Urinary bladder (tissue), 4 donors: ENCODE data around the gene MINDY2. TPM values are rescaled to one million over a fixed set of nuclear protein-coding genes. Genes with fewer than 3 reads are reported as not detected.

ENCODE experiments used
- DNase-seq: peaks from one replicate; pipeline ENCODE4 v3.0.0-alpha.2; 2015; ENCODE audit errors: extremely low spot score
- H3K27ac ChIP-seq: one replicate; pipeline ENCODE4 v1.5.1; 2013; ENCODE audit warnings: low read depth, mild to moderate bottlenecking, moderate library complexity
- H3K36me3 ChIP-seq: one replicate; pipeline ENCODE4 v1.6.1; 2013; ENCODE audit warnings: mild to moderate bottlenecking, moderate library complexity; ENCODE audit not compliant: insufficient read depth
- H3K4me1 ChIP-seq: one replicate; pipeline ENCODE4 v1.6.1; 2013; ENCODE audit warnings: mild to moderate bottlenecking, moderate library complexity; ENCODE audit not compliant: insufficient read depth
- H3K4me3 ChIP-seq: one replicate; pipeline ENCODE4 v1.5.1; 2013; ENCODE audit warnings: low read depth, low read length
- WGBS: extraction: QIAGEN DNeasy Blood & Tissue Kit; methylation state at CpG from one replicate; pipeline ENCODE4 v1.1.7; 2013; 5-methylcytosine and 5-hydroxymethylcytosine counted together
- polyA plus RNA-seq: library from polyadenylated mRNA; stranded (reverse); fragments of 200-250 nt; gene quantifications from one replicate; pipeline ENCODE4 v1.2.3, GENCODE V29; 2013
- small RNA-seq: library from RNA; depleted of rRNA; stranded (forward); fragments of <200 nt; gene quantifications from one replicate; pipeline ENCODE3, GENCODE V24; 2014
- total RNA-seq: library from RNA; depleted of rRNA; stranded (reverse); fragments of >200 nt; gene quantifications from one replicate; pipeline ENCODE4 v1.2.3, GENCODE V29; 2014
- donor health status: healthy with polysubstance abuse.
- donor health status: healthy.

Gene MINDY2
- total and polyA plus RNA-seq, 2 donors = 7.5 to 62.1 TPM

DNA sequence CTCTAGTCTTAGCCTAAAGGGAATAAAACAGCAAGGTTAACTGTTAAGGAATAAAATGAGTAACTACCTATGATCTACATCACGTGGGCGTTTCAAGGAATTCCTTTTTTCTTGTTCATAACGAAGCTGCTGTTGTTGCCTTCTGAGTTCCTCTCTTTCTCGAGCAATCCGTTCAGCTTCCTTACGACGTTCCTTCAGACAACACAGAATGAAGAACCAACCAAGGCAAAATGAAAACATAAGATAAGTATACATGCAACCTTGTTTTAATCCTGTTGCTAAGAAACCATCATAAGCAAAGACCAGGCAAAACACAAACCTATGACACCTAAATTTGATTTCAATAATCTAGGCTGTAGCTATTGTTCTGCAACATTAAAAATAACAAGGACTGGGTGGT lies 118.3 kb downstream of the MINDY2 start:
- 88% methylated on average over 7 of the region's 7 CpGs for WGBS
- no peak for DNase-seq
- Histone ChIP-seq H3K4me3 (no peak overlapping the region), H3K27ac (no peak overlapping the region), H3K36me3 (peaks cover 21% of the 10 kb centered on the region), H3K4me1 (no peaks in the 10 kb centered on the region)

DNA sequence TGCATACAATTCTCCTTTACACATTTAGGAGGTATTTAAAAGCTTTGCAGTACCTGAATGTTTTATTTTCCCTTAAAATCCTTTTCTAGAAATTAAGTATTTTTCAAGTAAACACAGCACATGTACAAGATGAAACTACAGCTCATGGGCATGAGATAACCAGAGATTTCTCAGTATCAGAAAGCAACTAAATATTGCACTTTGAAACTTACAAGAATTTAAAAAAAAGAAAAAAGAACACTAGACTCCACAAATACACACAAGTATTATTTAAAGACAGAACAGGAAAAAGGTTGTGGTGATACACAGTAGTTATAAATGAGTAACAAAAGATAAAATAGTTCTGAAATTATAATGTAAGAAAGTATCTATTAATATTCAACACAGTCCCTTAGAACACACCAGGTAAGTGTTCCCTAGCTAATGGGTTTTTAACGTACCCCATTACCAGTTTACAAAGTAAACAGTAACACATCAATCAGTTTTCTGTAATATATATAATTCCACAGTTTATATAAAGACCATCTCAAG lies 127.1 kb downstream of the MINDY2 start:
- 87% methylated on average over 1 of the region's 1 CpG for WGBS
- H3K27ac ChIP-seq = no peak overlapping the region
- H3K4me1 ChIP-seq = no peaks in the 10 kb centered on the region
- H3K4me3 ChIP-seq = no peak overlapping the region
- no peak for DNase-seq
- peaks cover 9% of the 10 kb centered on the region for H3K36me3 ChIP-seq

DNA sequence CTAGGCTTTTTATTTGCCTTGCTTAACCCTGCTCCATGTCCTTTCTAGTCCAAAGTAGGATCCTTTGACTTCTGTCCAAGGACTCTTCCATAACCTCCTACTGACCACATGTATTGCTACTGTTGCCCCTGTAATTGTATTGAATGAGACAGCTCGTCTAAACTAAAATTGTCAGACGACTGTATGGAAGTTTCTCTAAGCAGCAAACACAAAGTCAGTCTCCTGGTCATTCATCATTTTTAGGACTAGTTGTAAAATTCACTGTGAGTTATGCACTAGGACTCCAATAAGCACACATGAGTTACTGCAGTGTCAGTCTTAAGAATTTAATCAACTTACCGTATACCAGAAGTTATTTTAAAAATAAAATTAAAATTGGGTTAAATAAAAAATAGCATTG lies 129.5 kb downstream of the MINDY2 start:
- Histone ChIP-seq H3K4me3 (no peak overlapping the region), H3K27ac (no peak overlapping the region), H3K4me1 (no peaks in the 10 kb centered on the region), H3K36me3 (peaks cover 4% of the 10 kb centered on the region)
- DNase-seq = no peak
- 83% methylated on average over 3 of the region's 3 CpGs for WGBS

DNA sequence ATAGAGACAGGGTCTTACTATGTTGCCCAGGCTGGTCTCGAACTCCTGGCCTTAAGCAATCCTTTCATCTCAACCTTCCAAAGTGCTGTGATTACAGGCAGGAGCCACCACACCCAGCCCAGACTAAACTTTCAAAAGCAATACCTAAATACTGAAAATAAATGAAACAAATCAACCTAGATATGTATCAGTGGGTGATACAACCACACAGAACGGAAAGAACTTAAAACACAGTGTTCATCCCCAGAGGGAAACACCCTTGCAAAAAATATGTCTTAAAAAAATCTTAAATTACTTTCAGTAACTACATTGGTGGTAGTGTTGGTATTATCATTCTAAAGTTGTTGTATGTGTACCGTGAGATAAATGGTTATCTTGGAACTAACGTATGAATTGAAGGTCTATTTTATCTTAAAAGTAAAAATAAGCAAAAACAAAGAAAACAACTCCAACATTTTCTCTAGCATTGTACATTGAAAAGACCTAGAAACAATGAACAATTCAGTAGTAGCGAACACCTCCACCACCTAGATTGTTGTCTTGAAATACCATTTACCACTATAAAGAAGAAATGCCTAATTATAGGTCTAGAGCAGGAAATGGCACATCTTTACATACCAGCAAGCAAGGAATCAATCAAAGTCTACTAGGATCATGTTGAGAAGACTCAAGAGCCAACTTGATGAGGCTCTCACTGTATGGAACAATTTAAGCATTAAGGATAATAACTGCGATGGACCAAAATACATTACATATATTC lies 137.6 kb downstream of the MINDY2 start:
- Histone ChIP-seq H3K36me3 (peaks cover 3% of the 10 kb centered on the region), H3K4me1 (no peaks in the 10 kb centered on the region), H3K4me3 (no peak overlapping the region), H3K27ac (no peak overlapping the region)
- DNase-seq = no peak
- 96% methylated on average over 6 of the region's 6 CpGs for WGBS

DNA sequence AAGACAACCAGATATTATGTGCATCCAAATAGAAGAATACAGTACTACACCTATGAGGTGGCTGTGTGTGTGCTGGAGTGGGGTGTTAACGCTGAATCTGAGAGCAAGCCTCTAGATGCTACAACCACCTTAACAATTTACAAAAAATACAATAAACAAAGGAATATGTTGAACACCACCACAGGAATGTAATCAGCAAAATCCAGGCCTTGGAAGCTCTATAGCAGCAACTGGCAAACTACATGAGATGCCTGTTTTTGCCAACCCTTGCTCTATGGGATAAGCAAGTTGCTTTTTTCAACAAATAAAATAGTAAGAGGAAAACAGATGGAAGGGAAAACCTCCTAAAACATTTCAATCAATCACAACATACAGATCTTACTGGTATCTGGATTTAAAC lies 138.5 kb downstream of the MINDY2 start:
- 86% methylated on average over 1 of the region's 1 CpG for WGBS
- H3K27ac ChIP-seq = no peak overlapping the region
- no peak overlapping the region for H3K4me3 ChIP-seq
- peaks cover 3% of the 10 kb centered on the region for H3K36me3 ChIP-seq
- DNase-seq = no peak
- no peaks in the 10 kb centered on the region for H3K4me1 ChIP-seq

DNA sequence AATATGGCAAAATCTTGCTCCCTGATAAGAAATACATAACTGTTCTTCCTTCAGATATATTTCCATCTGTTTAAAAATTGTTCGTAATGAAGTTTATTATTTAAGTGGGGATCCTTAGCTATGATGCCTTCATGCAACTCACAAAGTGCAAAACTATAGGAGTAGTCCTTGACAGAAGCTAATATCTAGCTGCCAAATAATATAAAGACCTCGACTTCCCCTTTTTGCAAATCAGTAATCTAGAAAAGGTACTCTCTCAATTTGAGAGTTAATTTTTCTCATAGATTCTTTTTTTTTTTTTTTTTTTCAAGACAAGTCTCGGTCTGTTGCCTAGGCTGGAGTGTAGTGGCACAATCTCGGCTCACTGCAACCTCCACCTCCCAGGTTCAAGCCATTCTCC lies 139.4 kb downstream of the MINDY2 start:
- WGBS = 94% methylated on average over 4 of the region's 4 CpGs
- Histone ChIP-seq H3K4me1 (no peaks in the 10 kb centered on the region), H3K36me3 (peaks cover 3% of the 10 kb centered on the region), H3K4me3 (no peak overlapping the region), H3K27ac (no peak overlapping the region)
- no peak for DNase-seq

Small RNA genes lying within 50 kb of the gene (small RNA-seq; reads per million reads assigned to genes)
- not detected for gene RF00012
- not detected for gene ZNF444P1

Other genes starting within 250 kb of the MINDY2 start
- gene ADAM10, start 21.6 kb upstream of the MINDY2 start, total RNA-seq = 207 TPM
- gene ADAM10, start 21.6 kb upstream of the MINDY2 start, polyA plus RNA-seq = 45.6 TPM
- gene SLTM, start 162.4 kb downstream of the MINDY2 start, total RNA-seq = 175 TPM
- 60.0 TPM for gene SLTM, start 162.4 kb downstream of the MINDY2 start, polyA plus RNA-seq
- 38.3 TPM for gene RNF111, start 216.4 kb downstream of the MINDY2 start, total RNA-seq
- gene RNF111, start 216.4 kb downstream of the MINDY2 start, polyA plus RNA-seq = 11.3 TPM